ENCODE measurements around the gene ECHDC3.
"Not testable (repeated sequence)": the region's sequence is repeated elsewhere in the genome, so short reads cannot be mapped to it uniquely, and the experiment has no call there.

ECHDC3 gene

DNA sequence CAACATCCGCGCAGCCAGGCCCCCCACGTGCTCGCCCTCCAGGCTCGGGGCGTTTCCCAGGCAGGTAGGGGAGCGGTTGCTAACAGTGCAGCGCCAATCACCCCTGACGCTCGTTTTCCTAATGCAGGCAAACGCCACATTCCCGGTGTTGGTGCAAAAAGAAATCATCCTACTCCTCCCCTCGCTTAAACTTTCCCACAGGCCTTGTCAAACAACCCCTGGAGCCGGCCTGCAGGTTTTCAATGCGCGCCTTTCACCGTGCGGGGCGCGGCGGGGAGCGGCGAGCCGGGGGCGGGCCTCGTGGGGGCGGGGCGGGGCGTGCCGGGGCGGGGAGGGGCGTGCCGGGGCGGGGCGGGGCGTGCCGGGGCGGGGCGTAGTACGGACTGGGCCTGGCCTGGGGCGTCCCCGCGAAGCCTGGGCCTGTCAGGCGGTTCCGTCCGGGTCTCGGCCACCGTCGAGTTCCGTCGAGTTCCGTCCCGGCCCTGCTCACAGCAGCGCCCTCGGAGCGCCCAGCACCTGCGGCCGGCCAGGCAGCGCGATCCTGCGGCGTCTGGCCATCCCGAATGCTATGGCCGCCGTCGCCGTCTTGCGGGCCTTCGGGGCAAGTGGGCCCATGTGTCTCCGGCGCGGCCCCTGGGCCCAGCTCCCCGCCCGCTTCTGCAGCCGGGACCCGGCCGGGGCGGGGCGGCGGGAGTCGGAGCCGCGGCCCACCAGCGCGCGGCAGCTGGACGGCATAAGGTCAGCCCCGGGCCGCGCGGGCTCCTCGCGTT lies at the start of gene ECHDC3:
ECHDC3 (plus strand) TSS at position 374 of the 770 bp plus-strand sequence; CDS start at position 569, 195 bp downstream.
- peak; percentile 92 for DNase-seq (ENCODE audit: low spot score)

GRCh38 chr10:11693376-11693775 lies 48.8 kb upstream of the ECHDC3 start:
- DNase-seq (ENCODE audit: low spot score) = no peak

GRCh38 chr10:11695779-11696178 lies 46.4 kb upstream of the ECHDC3 start:
- no peak for DNase-seq (ENCODE audit: low spot score)

DNA sequence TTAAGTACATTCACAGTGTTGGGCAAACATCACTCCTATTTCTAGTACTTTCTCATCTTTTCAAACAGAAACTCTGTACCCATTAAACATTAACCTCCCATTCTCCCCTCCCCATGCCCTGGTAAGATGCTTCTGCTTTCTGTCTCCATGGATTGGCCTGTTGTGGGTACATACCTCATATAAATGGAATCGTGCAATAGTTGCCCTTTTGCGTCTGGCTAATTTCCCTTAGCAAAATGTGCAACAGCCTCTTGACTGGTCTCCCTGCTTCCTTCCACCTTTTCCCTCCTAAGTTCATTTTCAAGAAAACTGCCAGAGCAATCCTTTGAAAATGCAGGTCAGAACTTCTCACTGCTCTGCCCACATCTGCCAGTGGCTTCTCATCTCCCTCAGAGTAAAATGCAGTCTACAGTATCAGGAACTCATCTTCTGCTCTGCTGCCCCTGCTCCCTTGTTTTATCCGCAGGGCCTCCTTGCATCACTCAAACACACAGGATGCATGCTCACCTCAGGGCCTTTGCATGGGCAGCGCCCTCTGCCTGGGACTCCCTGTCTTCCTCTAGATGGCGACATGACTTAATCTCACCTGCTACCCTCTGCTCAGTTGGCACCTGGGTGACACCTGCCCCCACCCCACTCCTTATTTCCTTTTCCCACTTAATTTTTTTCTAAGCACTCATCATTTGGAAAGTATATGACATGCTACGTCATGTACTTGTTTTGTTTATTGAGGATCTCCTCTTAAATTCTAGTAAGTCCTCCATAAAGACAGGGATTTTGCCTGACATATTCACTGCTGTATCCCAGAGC lies 44.3 kb upstream of the ECHDC3 start:
- no peak for DNase-seq (ENCODE audit: low spot score)

DNA sequence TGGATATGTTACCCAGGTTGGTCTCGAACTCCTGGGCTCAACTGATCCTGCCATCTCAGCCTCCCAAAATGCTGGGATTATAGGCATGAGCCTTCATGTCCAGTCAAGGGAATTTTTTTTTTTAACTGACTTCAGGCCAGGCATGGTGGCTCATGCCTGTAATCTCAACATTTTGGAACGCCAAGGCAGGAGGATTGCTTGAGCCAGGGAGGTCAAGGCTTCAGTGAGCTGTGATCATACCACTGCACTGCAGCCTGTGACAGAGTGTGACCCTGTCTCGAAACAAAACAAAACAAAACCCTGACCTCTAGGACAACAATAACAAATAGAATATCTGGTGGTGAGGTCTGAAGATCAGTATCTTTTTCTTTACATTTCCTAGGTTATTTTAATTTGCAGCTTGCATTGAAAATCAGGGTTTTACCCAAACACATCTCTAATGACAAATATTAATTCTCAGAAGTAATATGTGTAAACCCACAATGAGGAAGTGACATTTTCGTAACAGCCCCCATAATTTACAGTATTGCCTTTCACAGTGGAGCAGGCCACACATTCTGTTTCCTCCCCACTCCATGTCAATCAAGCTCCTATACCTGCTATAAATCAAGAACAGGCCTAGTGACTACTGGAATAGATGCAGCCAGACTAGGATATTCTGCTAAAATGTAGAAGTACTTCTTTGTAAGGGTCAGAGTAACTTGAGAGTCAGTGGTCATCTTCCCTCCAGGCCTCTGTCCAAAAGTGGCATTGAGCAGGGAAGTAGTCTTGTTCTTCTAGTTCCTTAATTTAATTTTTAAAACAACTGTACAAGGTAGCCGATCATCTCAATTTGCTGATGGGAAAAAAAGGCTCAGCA lies 43.3 kb upstream of the ECHDC3 start:
- no peak for DNase-seq (ENCODE audit: low spot score)

DNA sequence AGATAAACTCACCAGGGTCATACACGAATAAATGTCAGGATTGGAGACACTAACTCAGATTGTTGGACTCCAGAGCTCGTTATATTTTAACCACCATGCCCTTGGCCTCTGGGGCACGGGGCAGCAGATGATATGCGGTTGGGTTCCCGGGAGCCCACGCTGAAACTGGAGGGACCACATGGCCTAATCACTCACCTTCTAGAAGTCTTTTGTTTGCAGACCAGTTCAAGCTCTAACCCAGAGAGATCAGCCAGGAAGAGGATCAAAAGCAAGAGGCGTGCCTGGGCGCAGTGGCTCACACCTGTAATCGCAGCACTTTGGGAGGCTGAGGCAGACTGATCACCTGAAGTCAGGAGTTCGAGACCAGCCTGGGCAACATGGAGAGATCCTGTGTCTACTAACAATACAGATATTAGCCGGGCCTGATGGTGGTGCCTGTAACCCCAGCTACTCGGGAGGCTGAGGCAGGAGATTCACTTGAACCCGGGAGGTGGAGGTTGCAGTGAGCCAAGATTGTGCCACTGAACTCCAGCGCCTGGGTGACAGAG lies 42.6 kb upstream of the ECHDC3 start:
- no peak for DNase-seq (ENCODE audit: low spot score)

GRCh38 chr10:11700539-11700938 lies 41.6 kb upstream of the ECHDC3 start:
- no peak for DNase-seq (ENCODE audit: low spot score)

DNA sequence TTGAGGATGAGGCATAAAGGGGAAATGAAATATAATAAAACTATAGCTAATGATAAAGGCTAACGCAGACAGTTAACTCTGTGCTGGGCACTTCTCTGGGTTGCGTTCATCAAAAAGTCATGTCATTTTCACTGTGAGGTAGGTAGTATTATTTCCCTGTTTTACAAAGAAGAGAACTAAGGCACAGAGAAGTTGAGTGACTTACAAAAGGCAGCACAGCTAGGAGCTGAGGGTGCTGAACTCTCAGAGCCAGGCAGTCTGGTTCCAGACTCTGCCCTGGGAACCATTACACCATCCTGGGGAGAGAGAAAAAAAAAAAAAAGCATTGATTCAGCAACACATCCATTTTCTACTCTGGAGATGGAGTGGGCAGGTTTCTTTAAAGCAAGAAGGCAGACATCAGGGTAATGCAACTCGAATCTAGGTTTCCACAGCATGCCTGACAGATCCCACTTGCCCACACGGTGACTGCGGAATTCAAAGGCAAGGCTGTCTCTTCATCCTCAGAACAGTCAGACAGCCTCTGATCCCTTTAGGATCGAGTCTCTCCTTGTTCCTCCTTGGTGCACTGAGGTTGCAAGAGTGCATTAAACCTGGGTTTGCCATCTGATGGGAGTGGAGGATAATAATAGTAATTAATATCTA lies 40.6 kb upstream of the ECHDC3 start:
- no peak for DNase-seq (ENCODE audit: low spot score)

DNA sequence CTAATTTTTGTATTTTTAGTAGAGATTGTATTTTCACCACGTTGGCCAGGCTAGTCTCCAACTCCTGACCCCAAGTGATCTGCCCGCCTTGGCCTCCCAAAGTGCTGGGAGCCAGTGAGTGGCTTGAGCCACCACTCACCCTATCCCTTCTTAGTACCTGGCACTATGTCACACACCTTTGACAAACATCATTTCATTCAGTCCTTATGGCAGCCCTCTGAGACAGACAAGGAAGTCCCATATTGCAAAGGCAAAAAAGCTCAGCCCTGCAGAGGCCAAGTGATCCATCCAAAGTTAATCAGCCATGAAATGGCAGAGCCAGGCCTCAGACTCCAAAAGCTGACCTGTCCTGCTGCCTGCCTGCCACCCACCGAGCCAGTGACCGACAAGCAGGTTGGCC lies 39.9 kb upstream of the ECHDC3 start:
- no peak for DNase-seq (ENCODE audit: low spot score)

DNA sequence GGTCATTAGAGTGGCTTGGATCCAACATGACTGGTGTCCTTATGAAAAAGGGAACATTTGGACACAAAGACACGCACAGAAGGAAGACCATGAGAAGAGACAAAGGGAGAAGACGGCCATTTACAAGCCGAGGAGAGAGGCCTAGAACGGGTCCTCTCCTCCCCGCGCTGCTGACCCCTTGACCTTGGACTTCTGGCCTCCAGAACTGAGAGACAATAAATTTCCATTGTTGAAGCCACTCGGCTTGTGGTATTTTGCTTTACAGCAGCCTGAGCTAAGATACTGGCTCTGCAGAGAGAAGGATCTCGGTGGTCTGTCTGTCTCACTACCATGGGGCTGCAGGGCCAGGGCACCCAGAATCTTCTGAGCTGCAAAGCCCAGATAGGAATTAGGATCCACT lies 38.1 kb upstream of the ECHDC3 start:
- no peak for DNase-seq (ENCODE audit: low spot score)

DNA sequence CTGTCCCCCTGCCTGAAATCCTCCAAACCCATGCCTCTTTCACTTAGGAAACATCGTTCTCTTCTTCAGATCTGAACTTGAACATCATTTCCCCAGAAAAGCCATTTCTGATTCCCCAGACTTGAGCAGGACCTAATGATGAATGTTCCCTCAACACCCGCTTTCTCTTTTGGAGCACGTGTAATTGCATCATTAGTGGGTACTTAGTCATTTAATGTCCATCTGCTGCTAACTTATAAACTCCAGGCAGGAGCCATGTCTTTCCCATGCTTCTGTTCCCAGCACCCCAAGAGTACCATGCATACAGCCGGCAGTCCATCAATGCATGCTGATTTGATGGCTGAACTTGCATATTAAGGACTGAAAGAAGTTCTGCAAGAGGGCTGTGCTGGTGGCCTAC lies 36.5 kb upstream of the ECHDC3 start:
- no peak for DNase-seq (ENCODE audit: low spot score)

DNA sequence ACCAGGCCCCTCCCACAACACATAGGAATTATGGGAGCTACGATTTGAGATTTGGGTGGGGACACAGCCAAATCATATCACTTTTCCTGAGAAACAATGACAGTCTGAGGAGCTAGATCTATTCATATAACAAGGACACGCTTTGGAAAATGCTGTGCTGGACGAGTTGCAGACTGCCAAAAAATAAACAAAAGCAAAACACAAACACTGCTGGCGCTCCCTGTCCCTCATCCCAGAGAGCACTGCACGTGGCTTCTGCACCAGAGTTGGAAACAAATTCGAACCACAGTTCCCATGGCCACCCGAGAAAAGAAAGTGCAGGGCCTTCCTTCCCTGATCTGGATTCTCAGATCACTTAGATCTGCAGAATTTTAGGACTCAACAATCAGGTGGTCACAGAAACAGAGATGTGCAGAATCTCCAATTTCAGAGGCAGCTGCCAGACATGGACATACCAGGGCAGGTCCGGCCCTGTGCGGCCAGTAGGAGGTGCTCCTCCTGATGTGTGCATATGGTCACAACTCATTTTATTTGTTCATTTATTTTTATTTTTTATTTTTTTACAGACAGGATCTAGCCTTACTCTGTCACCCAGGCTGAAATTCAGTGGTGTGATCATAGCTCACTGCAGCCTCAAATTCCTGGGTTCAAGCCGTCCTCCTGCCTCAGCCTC lies 35.2 kb upstream of the ECHDC3 start:
- DNase-seq (ENCODE audit: low spot score) = no peak

- DNase-seq (ENCODE audit: low spot score) = no peak
These were observed 34.4 kb upstream of the ECHDC3 start for GRCh38 chr10:11707624-11708350.

- DNase-seq (ENCODE audit: low spot score) = not testable (repeated sequence)
These were observed 33.4 kb upstream of the ECHDC3 start for GRCh38 chr10:11708801-11709200.

DNA sequence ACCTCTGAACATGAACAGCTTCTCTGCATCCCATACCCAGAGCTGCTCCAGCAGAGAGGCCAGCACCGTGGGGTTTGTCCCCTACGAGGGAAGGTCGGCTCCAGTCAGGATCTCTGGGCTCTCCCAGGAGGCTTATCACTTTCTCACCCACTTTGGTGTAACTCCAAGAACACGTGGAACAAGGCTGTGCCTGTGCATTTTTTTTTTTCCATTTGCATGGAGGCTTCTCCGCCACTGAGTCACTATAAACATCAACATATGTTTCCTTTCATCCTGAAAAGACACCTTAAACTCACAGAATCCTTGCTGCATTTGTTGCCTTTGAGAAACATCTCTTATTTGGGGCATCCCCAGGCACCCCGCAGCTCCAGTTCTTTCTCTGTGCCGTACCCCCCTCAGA lies 29.4 kb upstream of the ECHDC3 start:
- DNase-seq (ENCODE audit: low spot score) = no peak

DNA sequence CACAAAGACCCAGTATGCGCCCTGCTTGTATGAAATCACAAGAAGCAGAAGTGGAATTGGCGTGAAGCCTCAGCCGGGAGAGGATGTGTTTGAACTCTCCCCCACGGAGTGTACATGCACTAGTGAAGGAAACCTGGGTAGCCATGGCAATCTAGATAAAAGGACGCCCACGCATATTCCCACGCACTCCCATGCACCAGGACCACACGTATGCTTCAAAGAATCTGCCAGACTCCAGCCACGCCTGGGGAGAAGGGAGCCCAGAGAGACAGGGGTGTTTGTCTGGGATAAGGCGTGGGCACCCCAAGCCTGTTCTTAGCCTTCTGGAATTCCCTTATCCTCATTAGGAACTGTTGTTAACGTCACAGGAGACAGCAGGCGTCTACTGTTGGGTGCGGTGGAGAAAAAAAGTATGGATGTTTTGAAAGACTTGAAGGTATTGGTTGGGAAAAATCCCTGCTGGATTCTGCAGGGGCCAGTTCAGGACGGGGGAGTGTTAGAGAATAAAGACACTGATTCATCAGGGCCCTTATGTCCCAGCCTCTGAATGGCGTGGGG lies 28.9 kb upstream of the ECHDC3 start:
- DNase-seq (ENCODE audit: low spot score) = no peak

GRCh38 chr10:11713963-11714362 lies 28.2 kb upstream of the ECHDC3 start:
- DNase-seq (ENCODE audit: low spot score) = no peak

DNA sequence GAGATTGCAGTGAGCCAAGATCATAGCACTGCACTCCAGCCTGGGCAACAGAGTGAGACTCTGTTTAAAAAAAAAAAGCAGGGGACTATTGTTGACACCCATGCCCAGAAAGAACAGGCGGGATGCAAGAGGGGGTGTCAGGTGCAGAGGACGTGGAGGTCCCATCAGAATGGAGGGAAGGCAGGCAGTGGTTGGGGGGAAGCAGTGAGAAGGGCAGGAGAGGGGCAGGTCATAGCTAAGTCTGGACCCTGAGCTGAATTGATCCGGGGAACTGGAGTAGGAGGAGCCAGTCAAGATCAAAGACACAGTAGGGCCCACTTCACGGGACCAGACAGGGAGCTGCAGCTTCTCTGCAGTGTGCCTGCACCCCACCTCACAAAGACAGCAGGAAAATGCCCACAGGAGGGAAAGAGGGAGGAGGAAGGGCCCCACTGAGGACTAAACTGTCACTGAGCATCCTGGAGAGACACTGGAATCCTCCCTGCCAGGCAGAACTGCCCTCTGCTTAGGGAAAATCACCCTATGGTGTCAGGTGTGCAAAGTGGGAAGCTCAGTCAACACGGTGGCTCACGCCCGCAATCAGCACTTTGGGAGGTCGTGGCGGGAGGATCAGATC lies 27.3 kb upstream of the ECHDC3 start:
- DNase-seq (ENCODE audit: low spot score) = no peak

- no peak for DNase-seq (ENCODE audit: low spot score)
These were observed 26.2 kb upstream of the ECHDC3 start for GRCh38 chr10:11715815-11716494.
